Caco-2 (cell line): ENCODE measurements around the gene WDR48. TPM values are rescaled to one million over a fixed set of nuclear protein-coding genes. Genes with fewer than 3 reads are reported as not detected.

Experiments
- BruUV-seq: library from RNA; stranded (reverse); fragments of 400-500 nt; replicated peaks from 2 replicates; lab custom pipeline; 2021; lab: Mats Ljungman, UMichigan
- CTCF ChIA-PET: fragments of 300-600 bp; sonication (Branson Sonifier 250); formaldehyde crosslinking; loops from one replicate; lab custom pipeline; 2022; ENCODE audit warnings: antibody characterized with exemption; lab: Charles Lee
- POLR2A ChIA-PET: fragments of 300-600 bp; sonication (Branson Sonifier 250); formaldehyde crosslinking; loops from one replicate; lab custom pipeline; 2022; ENCODE audit warnings: antibody characterized with exemption; lab: Charles Lee
- DNase-seq, 2 experiments: peaks; one replicate each; pipeline versions ENCODE4 v3.0.0 to v3.0.0-alpha.2; 2020 to 2022
- H3K27me3 ChIP-seq: replicated peaks from 2 replicates; pipeline ENCODE4 v1.6.0; 2011; ENCODE audit warnings: low read length; ENCODE audit not compliant: control insufficient read depth, insufficient read depth
- H3K36me3 ChIP-seq: 2 replicates; pipeline ENCODE4 v1.5.1; 2011; ENCODE audit warnings: low read length; ENCODE audit not compliant: control insufficient read depth, insufficient read depth
- H3K4me1 ChIP-seq: fragments of 250-450 bp; sonication (Bioruptor Pico); 2 replicates; pipeline ENCODE4 v1.5.1; 2020; ENCODE audit warnings: mild to moderate bottlenecking
- H3K4me3 ChIP-seq: 2 replicates; pipeline ENCODE4 v1.5.1; 2011; ENCODE audit warnings: low read depth, mild to moderate bottlenecking, control low read depth, low read length
- H3K9me3 ChIP-seq: fragments of 250-450 bp; sonication (Bioruptor Pico); 2 replicates; pipeline ENCODE4 v1.5.1; 2020; ENCODE audit warnings: mild to moderate bottlenecking, moderate library complexity
- H3K27ac Mint-ChIP-seq: one replicate; pipeline ENCODE4 v1.8.0; 2022; ENCODE audit warnings: mixed read lengths; ENCODE audit not compliant: unreplicated experiment
- H3K27me3 Mint-ChIP-seq: one replicate; pipeline ENCODE4 v1.8.0; 2022; ENCODE audit warnings: mixed read lengths; ENCODE audit not compliant: insufficient read depth, unreplicated experiment
- H3K36me3 Mint-ChIP-seq: one replicate; pipeline ENCODE4 v1.8.0; 2022; ENCODE audit warnings: mild to moderate bottlenecking, mixed read lengths; ENCODE audit not compliant: insufficient read depth, unreplicated experiment
- H3K4me1 Mint-ChIP-seq: one replicate; pipeline ENCODE4 v1.8.0; 2022; ENCODE audit warnings: low read depth, mixed read lengths; ENCODE audit not compliant: unreplicated experiment
- H3K4me3 Mint-ChIP-seq: one replicate; pipeline ENCODE4 v1.8.0; 2022; ENCODE audit warnings: mild to moderate bottlenecking, moderate library complexity, mixed read lengths; ENCODE audit not compliant: unreplicated experiment
- H3K9me3 Mint-ChIP-seq: one replicate; pipeline ENCODE4 v1.8.0; 2022; ENCODE audit warnings: mixed read lengths; ENCODE audit not compliant: unreplicated experiment
- intact Hi-C: fragments of 100-400 bp; cut with micrococcal nuclease; formaldehyde crosslinking; loops from one replicate; pipeline ENCODE4 v1.10.0; 2022; ENCODE audit not compliant: unreplicated experiment
- total RNA-seq: library from RNA; stranded (reverse); gene quantifications from 2 replicates; pipeline ENCODE4 v1.2.3, GENCODE V29; 2022
- TF ChIP-seq, protein P1 (sequence below), 2 experiments: fragments of 200-600 bp in 1 of 2; IDR thresholded peaks; 1 replicate in 1 of 2; 2 replicates in 1 of 2; pipeline versions ENCODE4 v1.5.1 to v1.8.0; 2011 to 2022; ENCODE audit warnings: antibody characterized with exemption in 1 of 2, control low read depth in 1 of 2, inconsistent platforms in 1 of 2, low read depth in 1 of 2, low read length in 1 of 2, mild to moderate bottlenecking in 1 of 2, moderate library complexity in 1 of 2; ENCODE audit not compliant: insufficient read depth in 1 of 2, severe bottlenecking in 1 of 2, unreplicated experiment in 1 of 2

The WDR48 gene
- total RNA-seq, 1 experiment from 2014 or later: 27.6 TPM

DNA sequence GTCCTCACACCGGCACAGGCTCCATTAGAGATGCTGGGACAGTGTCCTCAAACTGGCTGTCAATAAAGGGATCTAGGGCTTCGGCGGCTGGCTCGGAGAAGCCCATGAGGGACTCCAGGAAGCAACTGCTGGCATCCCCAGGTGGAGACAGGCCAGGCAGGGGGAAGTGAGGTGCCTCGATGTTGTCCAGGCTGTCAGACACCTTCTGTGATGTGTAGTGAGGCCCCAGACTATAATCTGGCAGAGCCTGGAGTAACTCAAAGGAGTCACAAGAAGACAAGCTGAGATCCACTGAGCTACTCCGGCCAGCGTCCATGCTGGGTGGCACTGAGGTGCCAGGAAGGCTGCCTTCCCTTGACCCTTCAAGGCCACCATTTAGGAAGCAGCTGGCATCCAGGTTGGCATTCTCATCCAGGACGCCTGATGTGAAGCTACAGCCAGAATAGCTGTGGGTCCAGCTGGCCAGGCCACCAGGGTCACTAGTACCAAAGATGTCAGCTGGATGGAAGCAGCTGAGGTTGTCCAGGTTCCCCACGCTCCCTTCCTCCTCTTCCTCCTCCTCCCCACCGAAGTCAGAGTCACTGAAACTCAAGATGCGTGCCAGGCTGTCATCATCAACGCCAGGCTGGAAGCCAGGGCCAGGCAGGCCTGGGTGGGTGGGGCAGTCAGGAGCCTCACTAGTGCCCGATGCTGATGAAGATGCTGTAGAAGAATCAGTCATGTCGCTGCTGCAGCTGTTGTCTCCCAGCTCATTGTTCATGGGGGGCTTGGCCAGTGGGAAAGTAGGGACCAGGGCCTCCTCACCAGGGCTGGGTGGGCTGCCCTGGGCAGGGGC, 91.5 kb downstream of the WDR48 start:
- intact Hi-C loops: no loop called here
- Mint-ChIP-seq H3K9me3 (no peaks in the 10 kb centered on the region), H3K27me3 (no peaks in the 10 kb centered on the region), H3K4me3 (no peak overlapping the region), H3K36me3 (peaks cover 61% of the 10 kb centered on the region), H3K27ac (no peak overlapping the region), H3K4me1 (peaks cover 33% of the 10 kb centered on the region)
- Histone ChIP-seq H3K4me3 (no peak overlapping the region), H3K9me3 (no peaks in the 10 kb centered on the region), H3K4me1 (peaks cover 30% of the 10 kb centered on the region), H3K36me3 (peaks cover 2% of the 10 kb centered on the region), H3K27me3 (no peaks in the 10 kb centered on the region)
- CTCF ChIA-PET: interaction anchor here (1.2 kb wide), 1 partner anchor 145 kb away, joined by 6 read pairs; no protein-coding TSS in a partner anchor
- POLR2A ChIA-PET: interaction anchor here (0.5 kb wide), 1 partner anchor 48 kb away, joined by 8 read pairs; no protein-coding TSS in a partner anchor
- TF ChIP-seq, protein P1, sequence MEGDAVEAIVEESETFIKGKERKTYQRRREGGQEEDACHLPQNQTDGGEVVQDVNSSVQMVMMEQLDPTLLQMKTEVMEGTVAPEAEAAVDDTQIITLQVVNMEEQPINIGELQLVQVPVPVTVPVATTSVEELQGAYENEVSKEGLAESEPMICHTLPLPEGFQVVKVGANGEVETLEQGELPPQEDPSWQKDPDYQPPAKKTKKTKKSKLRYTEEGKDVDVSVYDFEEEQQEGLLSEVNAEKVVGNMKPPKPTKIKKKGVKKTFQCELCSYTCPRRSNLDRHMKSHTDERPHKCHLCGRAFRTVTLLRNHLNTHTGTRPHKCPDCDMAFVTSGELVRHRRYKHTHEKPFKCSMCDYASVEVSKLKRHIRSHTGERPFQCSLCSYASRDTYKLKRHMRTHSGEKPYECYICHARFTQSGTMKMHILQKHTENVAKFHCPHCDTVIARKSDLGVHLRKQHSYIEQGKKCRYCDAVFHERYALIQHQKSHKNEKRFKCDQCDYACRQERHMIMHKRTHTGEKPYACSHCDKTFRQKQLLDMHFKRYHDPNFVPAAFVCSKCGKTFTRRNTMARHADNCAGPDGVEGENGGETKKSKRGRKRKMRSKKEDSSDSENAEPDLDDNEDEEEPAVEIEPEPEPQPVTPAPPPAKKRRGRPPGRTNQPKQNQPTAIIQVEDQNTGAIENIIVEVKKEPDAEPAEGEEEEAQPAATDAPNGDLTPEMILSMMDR (IDR thresholded peaks at IDR 0.05; ENCODE audit: insufficient read depth in 1 of 2, low read depth in 1 of 2, low read length in 1 of 2, severe bottlenecking in 1 of 2, unreplicated experiment in 1 of 2): no peak
- no TSS peak for BruUV-seq
- DNase-seq: no peak

DNA sequence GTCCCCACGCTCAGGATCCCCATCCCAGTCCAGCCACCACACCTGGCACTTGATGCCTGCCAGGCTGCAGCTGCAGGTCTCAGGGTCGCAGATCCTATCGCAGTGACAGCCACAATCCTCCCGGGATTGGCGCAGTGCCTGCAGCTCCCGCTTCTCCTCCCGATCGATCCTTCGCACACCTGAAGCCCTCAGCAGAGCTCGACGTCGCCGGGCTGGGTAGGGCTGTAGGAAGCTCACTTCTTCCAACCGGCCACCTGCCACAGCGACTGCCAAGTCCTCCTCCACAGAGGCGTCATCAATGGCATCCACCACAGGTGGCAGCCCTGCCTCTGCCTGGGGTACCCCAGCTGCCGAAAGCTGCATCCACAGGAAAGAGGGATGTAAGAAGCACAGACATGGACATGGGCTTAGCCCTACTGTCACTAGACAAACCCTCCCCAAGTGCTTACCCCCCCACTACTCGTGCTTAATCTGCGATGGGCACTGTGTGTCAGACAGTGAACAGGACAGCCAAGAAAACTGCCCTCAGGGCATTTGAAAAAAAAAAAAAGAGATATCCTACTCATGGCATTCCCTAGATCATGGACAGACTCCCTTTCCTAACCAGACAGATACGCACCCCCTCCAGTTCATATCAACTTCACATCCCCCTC, 92.4 kb downstream of the WDR48 start:
- peaks cover 38% of the 10 kb centered on the region for H3K4me1 ChIP-seq
- TF ChIP-seq, protein P1 (IDR thresholded peaks at IDR 0.05; ENCODE audit: insufficient read depth in 1 of 2, low read depth in 1 of 2, low read length in 1 of 2, severe bottlenecking in 1 of 2, unreplicated experiment in 1 of 2): no peak
- peaks cover 2% of the 10 kb centered on the region for H3K36me3 ChIP-seq
- no peak overlapping the region for H3K27ac Mint-ChIP-seq
- no peak for DNase-seq
- no peaks in the 10 kb centered on the region for H3K9me3 Mint-ChIP-seq
- intact Hi-C loops: no loop called here
- ChIA-PET POLR2A (no interaction called here), CTCF (interaction anchor here (1.2 kb wide), 1 partner anchor 144 kb away, joined by 6 read pairs; no protein-coding TSS in a partner anchor)
- no peaks in the 10 kb centered on the region for H3K27me3 Mint-ChIP-seq
- no peaks in the 10 kb centered on the region for H3K27me3 ChIP-seq
- no peaks in the 10 kb centered on the region for H3K9me3 ChIP-seq
- BruUV-seq: no TSS peak
- peaks cover 43% of the 10 kb centered on the region for H3K4me1 Mint-ChIP-seq
- no peak overlapping the region for H3K4me3 Mint-ChIP-seq
- H3K36me3 Mint-ChIP-seq: peaks cover 71% of the 10 kb centered on the region
- H3K4me3 ChIP-seq: no peak overlapping the region

DNA sequence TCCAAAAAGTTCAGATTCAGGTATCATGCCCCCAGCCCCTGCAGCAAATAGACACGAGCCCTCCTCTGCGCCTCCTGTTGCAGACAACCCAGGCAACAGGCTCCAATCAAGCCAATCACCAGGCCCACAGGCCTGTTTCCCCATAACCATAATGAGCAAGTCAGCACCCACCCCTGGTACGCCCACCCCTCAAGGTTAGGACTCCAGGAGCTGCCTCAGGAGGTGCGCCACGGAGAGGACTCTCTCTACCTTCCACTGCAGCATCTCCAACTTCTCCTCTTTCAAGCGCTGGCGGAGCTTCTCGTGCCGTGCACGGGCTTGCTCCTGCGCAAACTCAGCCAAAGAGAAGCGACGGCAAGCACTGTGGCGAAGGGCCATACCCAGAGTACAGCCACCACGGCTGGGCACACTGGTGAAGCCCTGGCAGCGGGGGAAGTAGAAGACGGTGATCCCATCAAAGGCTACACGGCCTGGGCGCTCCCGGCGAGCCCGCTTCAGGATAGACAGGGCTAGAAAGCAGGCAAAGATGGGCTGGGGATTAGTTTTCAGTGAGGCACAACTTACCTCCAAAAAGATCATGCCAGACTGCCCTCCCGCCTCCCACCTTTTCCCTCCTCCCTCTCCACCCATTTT, 93.0 kb downstream of the WDR48 start:
- POLR2A ChIA-PET: no interaction called here
- Histone ChIP-seq H3K27me3 (no peaks in the 10 kb centered on the region), H3K36me3 (peaks cover 2% of the 10 kb centered on the region), H3K4me3 (no peak overlapping the region), H3K9me3 (no peaks in the 10 kb centered on the region), H3K4me1 (peaks cover 44% of the 10 kb centered on the region)
- DNase-seq: no peak
- BruUV-seq: no TSS peak
- no peak overlapping the region for H3K4me3 Mint-ChIP-seq
- intact Hi-C loops: no loop called here
- peaks cover 77% of the 10 kb centered on the region for H3K36me3 Mint-ChIP-seq
- no peak overlapping the region for H3K27ac Mint-ChIP-seq
- no peaks in the 10 kb centered on the region for H3K9me3 Mint-ChIP-seq
- TF ChIP-seq, protein P1 (IDR thresholded peaks at IDR 0.05; ENCODE audit: insufficient read depth in 1 of 2, low read depth in 1 of 2, low read length in 1 of 2, severe bottlenecking in 1 of 2, unreplicated experiment in 1 of 2): no peak
- no peaks in the 10 kb centered on the region for H3K27me3 Mint-ChIP-seq
- CTCF ChIA-PET: no interaction called here
- H3K4me1 Mint-ChIP-seq: peaks cover 49% of the 10 kb centered on the region
